OCI-LY3 (cell line): ENCODE measurements around the gene AKIRIN1.
A peak's percentile ranks its signal among the peaks of the same experiment; 100 is the strongest.

Source experiments
- H2AFZ ChIP-seq: fragments of 200-600, 300-600 bp; shearing (Covaris generic); 2 replicates; pipeline ENCODE4 v1.6.0; 2014; ENCODE audit warnings: antibody characterized with exemption, low read depth, low read length
- H3K27ac ChIP-seq: fragments of 200-600, 300-600 bp; sonication (generic); 2 replicates; pipeline ENCODE4 v1.5.1; 2014; ENCODE audit warnings: mild to moderate bottlenecking, low read length, moderate library complexity, mixed read lengths
- H3K27me3 ChIP-seq: fragments of 200-600, 300-600 bp; sonication (generic); 2 replicates; pipeline ENCODE4 v1.6.1; 2014; ENCODE audit warnings: low read depth, low read length, mixed read lengths
- H3K36me3 ChIP-seq: fragments of 200-600, 300-600 bp; sonication (generic); replicated peaks from 2 replicates; pipeline ENCODE3; 2014; ENCODE audit warnings: low read depth, low read length, mixed read lengths
- H3K4me1 ChIP-seq: fragments of 300-600, 200-600 bp; sonication (generic); 2 replicates; pipeline ENCODE4 v1.6.1; 2014; ENCODE audit warnings: low read length, mixed read lengths
- H3K4me2 ChIP-seq: fragments of 200-600, 300-600 bp; sonication (generic); 2 replicates; pipeline ENCODE4 v1.6.1; 2014; ENCODE audit warnings: low read length, mixed read lengths
- H3K4me3 ChIP-seq: fragments of 300-600, 200-600 bp; sonication (generic); 2 replicates; pipeline ENCODE4 v1.5.1; 2014; ENCODE audit warnings: antibody characterized with exemption, mild to moderate bottlenecking, low read length, moderate library complexity
- H3K79me2 ChIP-seq: fragments of 300-600, 200-600 bp; shearing (Covaris generic); 2 replicates; pipeline ENCODE4 v1.6.1; 2014; ENCODE audit warnings: mild to moderate bottlenecking, low read length, mixed read lengths
- H3K9ac ChIP-seq: fragments of 300-600, 200-600 bp; shearing (Covaris generic); 2 replicates; pipeline ENCODE4 v1.6.0; 2014; ENCODE audit warnings: mild to moderate bottlenecking, low read length, moderate library complexity
- H3K9me3 ChIP-seq: fragments of 200-600, 300-600 bp; shearing (Covaris generic); 2 replicates; pipeline ENCODE4 v1.6.1; 2014; ENCODE audit warnings: low read length, mixed read lengths; ENCODE audit not compliant: insufficient read depth
- H4K20me1 ChIP-seq: fragments of 200-600, 300-600 bp; sonication (generic); 2 replicates; pipeline ENCODE4 v1.6.1; 2016; ENCODE audit warnings: low read length, mixed read lengths; ENCODE audit not compliant: insufficient read depth
- CTCF ChIP-seq: fragments of 200-600, 300-600 bp; sonication (generic); IDR thresholded peaks from 2 replicates; pipeline ENCODE4 v1.5.1; 2014; ENCODE audit warnings: antibody characterized with exemption, low read length, low read depth
- EZH2phosphoT487 ChIP-seq: fragments of 200-600 bp; shearing (Covaris generic); IDR thresholded peaks from 2 replicates; pipeline ENCODE4 v1.6.1; 2018; ENCODE audit warnings: antibody characterized with exemption, mixed run types, low read depth

The AKIRIN1 gene

GRCh38 chr1:38991638-38992411 lies 749 bp downstream of the AKIRIN1 start:
- H3K4me3 ChIP-seq, result peak overlapping the region; percentile 93
- H3K27ac ChIP-seq, result peak overlapping the region; percentile 90
- no peak for TF ChIP-seq CTCF
- TF ChIP-seq EZH2phosphoT487, result no peak
- peaks cover 15% of the 10 kb centered on the region for H3K4me1 ChIP-seq
- H3K9ac ChIP-seq, result peak overlapping the region; percentile 99
- H2AFZ ChIP-seq, result no peak overlapping the region
- H4K20me1 ChIP-seq, result peaks cover 39% of the 10 kb centered on the region
- no peaks in the 10 kb centered on the region for H3K27me3 ChIP-seq
- peaks cover 17% of the 10 kb centered on the region for H3K36me3 ChIP-seq
- no peaks in the 10 kb centered on the region for H3K9me3 ChIP-seq
- peak overlapping the region; percentile 81 for H3K4me2 ChIP-seq
- H3K79me2 ChIP-seq, result peaks cover 58% of the 10 kb centered on the region

- H3K4me1 ChIP-seq, result peaks cover 15% of the 10 kb centered on the region
- H3K4me2 ChIP-seq, result peak overlapping the region; percentile 81
- H3K4me3 ChIP-seq, result peak overlapping the region; percentile 93
- H3K27ac ChIP-seq, result peak overlapping the region; percentile 90
- H3K27me3 ChIP-seq, result no peaks in the 10 kb centered on the region
- peaks cover 21% of the 10 kb centered on the region for H3K36me3 ChIP-seq
- H2AFZ ChIP-seq, result no peak overlapping the region
- peaks cover 46% of the 10 kb centered on the region for H4K20me1 ChIP-seq
- no peaks in the 10 kb centered on the region for H3K9me3 ChIP-seq
- no peak for TF ChIP-seq EZH2phosphoT487
- TF ChIP-seq CTCF, result no peak
- H3K9ac ChIP-seq, result peak overlapping the region; percentile 99
- H3K79me2 ChIP-seq, result peaks cover 66% of the 10 kb centered on the region
Observed at GRCh38 chr1:38992412-38993111, 1.5 kb downstream of the AKIRIN1 start.

- Histone ChIP-seq H3K9ac (no peak overlapping the region), H3K4me3 (no peak overlapping the region), H3K36me3 (peaks cover 26% of the 10 kb centered on the region), H3K4me2 (no peak overlapping the region), H2AFZ (no peak overlapping the region), H3K27me3 (no peaks in the 10 kb centered on the region), H3K9me3 (no peaks in the 10 kb centered on the region), H3K27ac (no peak overlapping the region), H3K4me1 (peaks cover 15% of the 10 kb centered on the region), H3K79me2 (peaks cover 82% of the 10 kb centered on the region), H4K20me1 (peaks cover 59% of the 10 kb centered on the region)
- TF ChIP-seq CTCF (no peak), EZH2phosphoT487 (no peak)
Observed at GRCh38 chr1:38994196-38994595, 3.1 kb downstream of the AKIRIN1 start.
